ENCODE data around the gene TMEM184A. TPM values are rescaled to one million over a fixed set of nuclear protein-coding genes. Genes with fewer than 3 reads are reported as not detected.

Gene TMEM184A
- total and polyA plus RNA-seq, 11 donors: 0.19 to 0.99 (median 0.47) TPM

DNA sequence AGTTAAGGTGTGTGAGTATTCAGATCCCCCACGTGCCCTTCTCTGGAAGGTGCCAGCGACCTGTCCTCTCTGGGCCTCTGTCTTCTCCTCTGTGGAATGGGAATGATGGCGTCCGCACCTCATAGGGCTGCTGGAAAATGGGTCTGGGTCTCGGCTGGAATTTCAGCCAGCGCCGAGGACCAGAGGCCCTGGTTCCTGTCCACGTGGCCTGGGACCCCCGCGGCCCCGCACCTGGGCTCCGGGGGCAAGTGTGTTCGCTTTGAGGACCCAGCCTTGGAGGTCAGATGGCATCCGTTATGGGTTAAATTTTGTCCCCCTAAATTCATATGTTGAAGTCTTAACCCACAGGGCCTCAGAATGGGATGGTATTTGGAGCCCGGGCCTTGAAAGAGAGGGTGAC is 46.4 kb upstream of the TMEM184A start:
- 88 to 94% (median 91%) methylated on average over 14 to 15 of the region's 15 CpGs for WGBS, 4 donors
- intact Hi-C loops (cut with DNase I): no loop called here
- Histone ChIP-seq H3K27me3 (peaks cover 0 to 31% (median 2%) of the 10 kb centered on the region in 9 donors), H3K4me3 (no peak overlapping the region), H3K4me1 (no peaks in the 10 kb centered on the region), H3K27ac (no peak overlapping the region), H3K9me3 (no peaks in the 10 kb centered on the region), H3K36me3 (no peaks in the 10 kb centered on the region)
- ATAC-seq (no peak), DNase-seq (no peak)
- TF ChIP-seq POLR2A (IDR thresholded peaks at IDR 0.05): no peak
- TF ChIP-seq, protein P1, sequence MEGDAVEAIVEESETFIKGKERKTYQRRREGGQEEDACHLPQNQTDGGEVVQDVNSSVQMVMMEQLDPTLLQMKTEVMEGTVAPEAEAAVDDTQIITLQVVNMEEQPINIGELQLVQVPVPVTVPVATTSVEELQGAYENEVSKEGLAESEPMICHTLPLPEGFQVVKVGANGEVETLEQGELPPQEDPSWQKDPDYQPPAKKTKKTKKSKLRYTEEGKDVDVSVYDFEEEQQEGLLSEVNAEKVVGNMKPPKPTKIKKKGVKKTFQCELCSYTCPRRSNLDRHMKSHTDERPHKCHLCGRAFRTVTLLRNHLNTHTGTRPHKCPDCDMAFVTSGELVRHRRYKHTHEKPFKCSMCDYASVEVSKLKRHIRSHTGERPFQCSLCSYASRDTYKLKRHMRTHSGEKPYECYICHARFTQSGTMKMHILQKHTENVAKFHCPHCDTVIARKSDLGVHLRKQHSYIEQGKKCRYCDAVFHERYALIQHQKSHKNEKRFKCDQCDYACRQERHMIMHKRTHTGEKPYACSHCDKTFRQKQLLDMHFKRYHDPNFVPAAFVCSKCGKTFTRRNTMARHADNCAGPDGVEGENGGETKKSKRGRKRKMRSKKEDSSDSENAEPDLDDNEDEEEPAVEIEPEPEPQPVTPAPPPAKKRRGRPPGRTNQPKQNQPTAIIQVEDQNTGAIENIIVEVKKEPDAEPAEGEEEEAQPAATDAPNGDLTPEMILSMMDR (IDR thresholded peaks at IDR 0.05): no peak

DNA sequence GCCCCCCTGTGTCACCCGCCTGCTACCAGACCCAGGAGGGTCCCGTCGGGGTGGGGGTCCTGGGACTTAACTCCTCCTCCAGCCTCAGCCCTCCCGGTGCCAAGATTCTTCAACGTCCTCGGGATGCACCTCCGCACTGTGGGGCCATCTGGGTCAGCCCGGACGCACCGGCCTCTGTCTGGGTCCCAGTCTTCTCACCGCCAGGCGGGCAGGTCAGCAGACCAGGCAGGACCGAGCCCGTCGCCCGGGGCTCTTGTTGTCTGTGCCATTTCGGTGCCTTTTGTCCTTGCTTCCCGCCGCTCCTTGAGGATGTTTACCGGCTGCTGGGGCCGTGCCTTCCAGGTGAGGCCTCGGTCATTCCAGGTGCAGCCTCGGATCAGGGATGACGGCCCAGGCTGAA is 46.0 kb upstream of the TMEM184A start:
- Histone ChIP-seq H3K27ac (no peak overlapping the region), H3K4me3 (no peak overlapping the region), H3K9me3 (no peaks in the 10 kb centered on the region), H3K4me1 (no peaks in the 10 kb centered on the region), H3K27me3 (peaks cover 0 to 35% (median 6%) of the 10 kb centered on the region in 9 donors), H3K36me3 (no peaks in the 10 kb centered on the region)
- DNase-seq: peak in 1 of 5 donors; percentile 42
- intact Hi-C loops (cut with DNase I): no loop called here
- ATAC-seq: no peak
- 80 to 86% (median 84%) methylated on average over 20 to 24 of the region's 24 CpGs for WGBS, 4 donors
- TF ChIP-seq, protein P1 (IDR thresholded peaks at IDR 0.05): no peak
- no peak for TF ChIP-seq POLR2A (IDR thresholded peaks at IDR 0.05)

DNA sequence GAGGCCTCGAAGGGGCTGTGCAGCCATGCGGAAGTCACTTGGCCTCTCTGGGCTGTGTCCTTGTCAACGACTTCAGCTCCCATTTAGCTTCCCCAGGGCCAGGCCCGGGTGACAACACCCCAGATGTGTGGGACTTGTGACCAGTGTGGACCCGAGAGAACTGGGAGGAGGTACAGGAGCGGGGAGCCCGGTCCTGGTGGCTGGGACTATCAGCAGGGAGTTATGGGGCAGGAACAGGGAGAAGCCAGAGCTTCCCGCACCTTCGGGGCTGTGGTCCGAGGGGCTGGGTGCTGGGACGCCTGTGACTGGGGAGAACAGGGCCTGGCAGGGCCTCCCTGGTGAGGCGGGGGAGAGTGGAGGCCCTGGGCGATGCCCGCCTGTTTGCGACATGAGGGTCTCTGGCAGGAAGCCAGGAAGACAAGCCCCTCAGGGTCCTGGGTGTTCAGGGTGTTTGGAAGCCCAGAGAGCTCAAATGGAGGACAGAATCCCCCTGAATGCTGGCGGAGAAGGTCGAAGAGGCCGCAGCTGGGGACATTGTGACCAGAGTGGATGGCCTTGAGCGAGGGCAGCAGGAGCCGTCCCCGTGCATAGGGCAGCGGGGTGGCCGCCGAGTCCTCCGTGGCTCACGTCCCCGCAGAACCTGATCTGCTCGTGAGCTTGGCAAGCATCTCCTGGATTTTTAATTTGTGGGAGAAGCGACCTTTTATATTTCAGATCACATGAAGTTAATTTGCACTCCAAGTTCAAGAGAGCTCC is 43.8 kb upstream of the TMEM184A start:
- TF ChIP-seq POLR2A (IDR thresholded peaks at IDR 0.05): no peak
- TF ChIP-seq, protein P1 (IDR thresholded peaks at IDR 0.05): no peak
- ATAC-seq (no peak), DNase-seq (no peak)
- H3K27me3 ChIP-seq: peaks cover 0 to 38% (median 15%) of the 10 kb centered on the region in 9 donors
- intact Hi-C loops (cut with DNase I): no loop called here
- no peaks in the 10 kb centered on the region for H3K36me3 ChIP-seq
- no peak overlapping the region for H3K27ac ChIP-seq
- H3K4me3 ChIP-seq: no peak overlapping the region
- H3K9me3 ChIP-seq: no peaks in the 10 kb centered on the region
- WGBS, 4 donors: 83 to 86% (median 85%) methylated on average over 23 to 29 of the region's 29 CpGs
- no peaks in the 10 kb centered on the region for H3K4me1 ChIP-seq

DNA sequence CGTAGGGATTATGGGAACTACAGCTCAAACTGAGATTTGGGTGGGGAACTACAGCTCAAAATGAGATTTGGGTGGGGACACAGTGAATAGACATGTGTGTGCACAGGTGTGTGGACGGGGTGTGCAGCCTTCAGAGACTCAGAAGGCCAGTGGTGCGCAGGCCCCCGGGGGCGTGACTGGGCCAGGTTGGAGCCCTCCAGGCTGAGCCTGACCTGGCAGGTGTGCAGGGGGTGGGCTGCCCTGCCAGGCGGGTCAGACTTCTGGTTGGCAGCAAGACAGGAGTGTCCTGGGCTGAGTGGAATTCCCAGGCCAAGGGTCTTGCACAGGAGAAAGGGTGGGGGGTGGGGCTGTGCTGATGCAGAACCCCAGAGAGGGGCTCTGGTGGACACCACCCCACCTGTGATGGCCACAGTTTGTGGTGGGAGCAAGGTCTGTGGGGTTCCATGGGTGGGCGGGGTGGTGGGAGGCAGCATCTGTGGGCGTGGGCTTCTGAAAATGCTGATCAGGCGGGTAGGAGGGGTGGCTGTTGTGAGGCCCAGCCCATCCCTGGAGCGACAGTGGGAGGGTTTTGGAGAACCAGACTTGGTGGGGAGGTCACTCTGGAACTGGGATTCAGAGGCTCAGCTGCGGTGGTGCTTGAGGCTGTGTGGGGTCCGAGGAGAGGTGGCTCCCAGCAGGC is 43.1 kb upstream of the TMEM184A start:
- Histone ChIP-seq H3K27me3 (peaks cover 0 to 36% (median 15%) of the 10 kb centered on the region in 9 donors), H3K36me3 (no peaks in the 10 kb centered on the region), H3K4me3 (no peak overlapping the region), H3K27ac (no peak overlapping the region), H3K4me1 (no peaks in the 10 kb centered on the region), H3K9me3 (no peaks in the 10 kb centered on the region)
- WGBS, 4 donors: 89 to 94% (median 93%) methylated on average over 11 to 12 of the region's 12 CpGs
- TF ChIP-seq, protein P1 (IDR thresholded peaks at IDR 0.05): no peak
- TF ChIP-seq POLR2A (IDR thresholded peaks at IDR 0.05): no peak
- intact Hi-C loops (cut with DNase I): no loop called here
- DNase-seq (no peak), ATAC-seq (no peak)

Measured in heart left ventricle (tissue), 16 donors.